Stimulated activated CD8-positive, alpha-beta memory T cell treated with anti-CD3 and anti-CD28 coated beads, Interleukin-12 subunit alpha, Interleukin-12 subunit beta, amount 100 ng/mL, for 24 hours (primary cell): ENCODE data around the gene HHAT.
"Not testable (repeated sequence)": the region's sequence is repeated elsewhere in the genome, so short reads cannot be mapped to it uniquely, and the experiment has no call there.

ENCODE experiments used
- DNase-seq: peaks from one replicate; pipeline ENCODE4 v3.0.0-alpha.2; 2020; ENCODE audit errors: extremely low read depth

HHAT gene

GRCh38 chr1:210397252-210397651, 68.5 kb downstream of the HHAT start:
- no peak for DNase-seq

GRCh38 chr1:210397681-210398080, 69.0 kb downstream of the HHAT start:
- DNase-seq = no peak

GRCh38 chr1:210398466-210398865, 69.8 kb downstream of the HHAT start:
- no peak for DNase-seq

GRCh38 chr1:210400043-210400840, 71.5 kb downstream of the HHAT start:
- DNase-seq = no peak

GRCh38 chr1:210402560-210402959, 73.9 kb downstream of the HHAT start:
- no peak for DNase-seq

- no peak for DNase-seq
Observed at GRCh38 chr1:210405316-210405715, 76.6 kb downstream of the HHAT start.

- DNase-seq = not testable (repeated sequence)
Observed at GRCh38 chr1:210406341-210406740, 77.6 kb downstream of the HHAT start.

GRCh38 chr1:210407207-210407886, 78.6 kb downstream of the HHAT start:
- DNase-seq = peak; percentile 40

GRCh38 chr1:210407887-210408252, 79.2 kb downstream of the HHAT start:
- DNase-seq = no peak

GRCh38 chr1:210412240-210412639, 83.5 kb downstream of the HHAT start:
- no peak for DNase-seq

GRCh38 chr1:210413951-210414350, 85.2 kb downstream of the HHAT start:
- DNase-seq = no peak

- no peak for DNase-seq
Observed at GRCh38 chr1:210415846-210416448, 87.2 kb downstream of the HHAT start.

- no peak for DNase-seq
Observed at GRCh38 chr1:210416681-210417080, 88.0 kb downstream of the HHAT start.

GRCh38 chr1:210417881-210418280, 89.2 kb downstream of the HHAT start:
- DNase-seq = no peak

GRCh38 chr1:210418863-210419650, 90.4 kb downstream of the HHAT start:
- DNase-seq = no peak

GRCh38 chr1:210426696-210427095, 98.0 kb downstream of the HHAT start:
- not testable (repeated sequence) for DNase-seq

GRCh38 chr1:210428696-210429095, 100.0 kb downstream of the HHAT start:
- DNase-seq = no peak

GRCh38 chr1:210434223-210434622, 105.5 kb downstream of the HHAT start:
- no peak for DNase-seq

- DNase-seq = no peak
Observed at GRCh38 chr1:210437111-210437510, 108.4 kb downstream of the HHAT start.

GRCh38 chr1:210437781-210438180, 109.1 kb downstream of the HHAT start:
- DNase-seq = no peak

GRCh38 chr1:210438928-210439841, 110.5 kb downstream of the HHAT start:
- no peak for DNase-seq
